Loucy (cell line): Measurements from ENCODE around the gene IRF2.
A peak's percentile ranks its signal among the peaks of the same experiment; 100 is the strongest.

Source experiments
- H2AFZ ChIP-seq: fragments of 200-600 bp; sonication (generic); 2 replicates; pipeline ENCODE4 v1.6.0; 2016; ENCODE audit warnings: antibody characterized with exemption, mild to moderate bottlenecking, low read length, moderate library complexity
- H3F3A ChIP-seq: fragments of 200-600 bp; 2 replicates; pipeline ENCODE4 v1.6.0; 2016; ENCODE audit warnings: antibody characterized with exemption, low read depth, mild to moderate bottlenecking
- H3K27me3 ChIP-seq: fragments of 200-600 bp; sonication (generic); 2 replicates; pipeline ENCODE4 v1.6.1; 2014; ENCODE audit warnings: low read length, mild to moderate bottlenecking; ENCODE audit not compliant: insufficient read depth, poor library complexity, severe bottlenecking
- H3K36me3 ChIP-seq: fragments of 200-600 bp; sonication (generic); 2 replicates; pipeline ENCODE4 v1.6.1; 2016; ENCODE audit warnings: low read length; ENCODE audit not compliant: insufficient read depth
- H3K4me1 ChIP-seq: fragments of 200-600 bp; sonication (generic); 2 replicates; pipeline ENCODE4 v1.5.1; 2014; ENCODE audit warnings: low read length, mild to moderate bottlenecking; ENCODE audit not compliant: insufficient read depth, poor library complexity, severe bottlenecking
- H3K4me2 ChIP-seq: fragments of 200-600 bp; sonication (generic); 2 replicates; pipeline ENCODE4 v1.6.0; 2014; ENCODE audit warnings: antibody characterized with exemption, low read length, low read depth, mild to moderate bottlenecking; ENCODE audit not compliant: poor library complexity, severe bottlenecking
- H3K4me3 ChIP-seq: fragments of 200-600 bp; sonication (generic); 2 replicates; pipeline ENCODE4 v1.5.1; 2014; ENCODE audit warnings: low read length, mild to moderate bottlenecking, mixed read lengths; ENCODE audit not compliant: poor library complexity, severe bottlenecking
- H3K79me2 ChIP-seq: fragments of 200-600 bp; sonication (generic); 2 replicates; pipeline ENCODE4 v1.6.1; 2014; ENCODE audit warnings: low read length; ENCODE audit not compliant: insufficient read depth
- H3K9ac ChIP-seq: fragments of 200-600 bp; sonication (generic); 2 replicates; pipeline ENCODE4 v1.6.0; 2014; ENCODE audit warnings: mild to moderate bottlenecking, low read depth, low read length, moderate library complexity; ENCODE audit not compliant: poor library complexity, severe bottlenecking
- H3K9me2 ChIP-seq: fragments of 200-600 bp; sonication (generic); replicated peaks from 2 replicates; pipeline ENCODE4 v1.6.1; 2016; ENCODE audit warnings: low read depth, low read length, mixed read lengths
- H3K9me3 ChIP-seq: fragments of 200-600 bp; sonication (generic); 2 replicates; pipeline ENCODE4 v1.6.1; 2014; ENCODE audit warnings: mild to moderate bottlenecking, antibody characterized with exemption, low read length, low read depth; ENCODE audit not compliant: insufficient read depth
- H4K20me1 ChIP-seq: fragments of 200-600 bp; sonication (generic); 2 replicates; pipeline ENCODE4 v1.6.0; 2014; ENCODE audit warnings: antibody characterized with exemption, low read length, mild to moderate bottlenecking; ENCODE audit not compliant: insufficient read depth, poor library complexity, severe bottlenecking
- EZH2phosphoT487 ChIP-seq: fragments of 200-600 bp; IDR thresholded peaks from 2 replicates; pipeline ENCODE4 v1.6.1; 2018; ENCODE audit warnings: antibody characterized with exemption, mild to moderate bottlenecking, moderate library complexity, borderline replicate concordance
- TF ChIP-seq, protein P1 (sequence below): fragments of 200-600 bp; sonication (generic); conservative IDR thresholded peaks from 2 replicates; pipeline ENCODE4 v1.5.1; 2014; ENCODE audit warnings: mild to moderate bottlenecking, antibody characterized with exemption, low read length

The IRF2 gene

DNA sequence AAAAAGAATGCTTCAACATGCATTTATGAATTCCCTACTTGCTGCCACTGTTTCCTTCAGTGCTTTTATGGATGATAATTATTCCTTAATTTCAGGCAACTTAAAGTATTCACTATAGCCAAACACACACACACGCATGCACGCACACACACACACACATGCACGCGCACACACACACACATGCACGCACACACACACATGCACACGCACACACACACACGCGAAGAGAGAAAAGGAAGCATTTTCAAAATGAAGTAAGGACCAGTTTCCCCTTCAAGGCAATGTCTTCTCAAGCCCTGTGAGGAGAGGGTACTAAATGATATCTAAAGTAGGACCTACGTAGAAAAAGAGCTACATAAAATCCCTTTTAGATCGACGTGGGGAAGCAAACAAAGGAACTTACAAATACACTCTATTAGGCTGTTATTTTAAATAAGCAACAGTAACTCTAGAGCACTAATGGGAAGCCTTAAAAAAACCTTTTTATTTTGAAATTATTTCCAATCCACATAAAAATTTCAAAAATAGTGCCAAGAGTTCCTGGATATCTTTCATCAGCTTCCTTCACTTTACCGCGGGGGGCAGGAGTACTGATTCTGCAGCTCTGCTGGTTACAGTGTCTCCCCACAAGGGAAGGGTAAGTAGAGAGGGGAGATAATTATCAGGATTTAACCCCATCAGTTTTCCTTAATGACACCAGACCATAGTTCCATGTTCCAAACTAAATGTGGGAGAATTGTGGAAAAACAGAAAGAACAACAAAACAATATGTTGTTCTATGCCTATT is 13.7 kb downstream of the IRF2 start:
- Histone ChIP-seq H3K79me2 (peaks cover 89% of the 10 kb centered on the region), H3K4me2 (peak overlapping the region; percentile 29), H3K9me3 (no peaks in the 10 kb centered on the region), H3K4me3 (no peak overlapping the region), H3K9ac (no peak overlapping the region), H2AFZ (no peak overlapping the region), H3F3A (no peaks in the 10 kb centered on the region), H3K27me3 (no peaks in the 10 kb centered on the region), H3K36me3 (no peaks in the 10 kb centered on the region), H3K4me1 (peaks cover 25% of the 10 kb centered on the region), H3K9me2 (no peaks in the 10 kb centered on the region), H4K20me1 (peaks cover 12% of the 10 kb centered on the region)
- TF ChIP-seq, protein P1, sequence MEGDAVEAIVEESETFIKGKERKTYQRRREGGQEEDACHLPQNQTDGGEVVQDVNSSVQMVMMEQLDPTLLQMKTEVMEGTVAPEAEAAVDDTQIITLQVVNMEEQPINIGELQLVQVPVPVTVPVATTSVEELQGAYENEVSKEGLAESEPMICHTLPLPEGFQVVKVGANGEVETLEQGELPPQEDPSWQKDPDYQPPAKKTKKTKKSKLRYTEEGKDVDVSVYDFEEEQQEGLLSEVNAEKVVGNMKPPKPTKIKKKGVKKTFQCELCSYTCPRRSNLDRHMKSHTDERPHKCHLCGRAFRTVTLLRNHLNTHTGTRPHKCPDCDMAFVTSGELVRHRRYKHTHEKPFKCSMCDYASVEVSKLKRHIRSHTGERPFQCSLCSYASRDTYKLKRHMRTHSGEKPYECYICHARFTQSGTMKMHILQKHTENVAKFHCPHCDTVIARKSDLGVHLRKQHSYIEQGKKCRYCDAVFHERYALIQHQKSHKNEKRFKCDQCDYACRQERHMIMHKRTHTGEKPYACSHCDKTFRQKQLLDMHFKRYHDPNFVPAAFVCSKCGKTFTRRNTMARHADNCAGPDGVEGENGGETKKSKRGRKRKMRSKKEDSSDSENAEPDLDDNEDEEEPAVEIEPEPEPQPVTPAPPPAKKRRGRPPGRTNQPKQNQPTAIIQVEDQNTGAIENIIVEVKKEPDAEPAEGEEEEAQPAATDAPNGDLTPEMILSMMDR = no peak
- TF ChIP-seq EZH2phosphoT487 = no peak

DNA sequence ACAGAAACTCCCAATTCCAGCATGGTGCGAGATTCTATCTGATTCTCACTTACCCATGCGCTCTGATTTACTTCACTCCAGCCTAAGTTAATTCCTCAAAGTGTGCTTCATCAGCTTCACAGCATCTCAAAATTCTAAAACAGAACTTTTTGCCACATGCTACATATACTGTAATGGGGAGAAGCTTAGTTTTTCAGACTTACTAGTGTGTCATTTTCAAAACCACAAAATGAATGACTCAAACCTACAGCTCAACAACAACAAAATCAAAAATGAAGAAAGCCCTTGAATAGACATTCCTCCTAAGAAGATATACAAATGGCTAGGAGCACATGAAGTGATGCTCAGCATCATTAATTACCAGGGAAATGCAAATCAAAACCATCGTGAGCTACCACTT is 14.9 kb downstream of the IRF2 start:
- H4K20me1 ChIP-seq = peaks cover 12% of the 10 kb centered on the region
- no peaks in the 10 kb centered on the region for H3K9me2 ChIP-seq
- H3K4me3 ChIP-seq = no peak overlapping the region
- no peaks in the 10 kb centered on the region for H3K9me3 ChIP-seq
- no peak overlapping the region for H2AFZ ChIP-seq
- H3K9ac ChIP-seq = no peak overlapping the region
- H3F3A ChIP-seq = no peaks in the 10 kb centered on the region
- H3K4me1 ChIP-seq = peaks cover 25% of the 10 kb centered on the region
- H3K4me2 ChIP-seq = no peak overlapping the region
- H3K79me2 ChIP-seq = peaks cover 87% of the 10 kb centered on the region
- no peaks in the 10 kb centered on the region for H3K36me3 ChIP-seq
- TF ChIP-seq, protein P1 = no peak
- TF ChIP-seq EZH2phosphoT487 = no peak
- H3K27me3 ChIP-seq = no peaks in the 10 kb centered on the region

DNA sequence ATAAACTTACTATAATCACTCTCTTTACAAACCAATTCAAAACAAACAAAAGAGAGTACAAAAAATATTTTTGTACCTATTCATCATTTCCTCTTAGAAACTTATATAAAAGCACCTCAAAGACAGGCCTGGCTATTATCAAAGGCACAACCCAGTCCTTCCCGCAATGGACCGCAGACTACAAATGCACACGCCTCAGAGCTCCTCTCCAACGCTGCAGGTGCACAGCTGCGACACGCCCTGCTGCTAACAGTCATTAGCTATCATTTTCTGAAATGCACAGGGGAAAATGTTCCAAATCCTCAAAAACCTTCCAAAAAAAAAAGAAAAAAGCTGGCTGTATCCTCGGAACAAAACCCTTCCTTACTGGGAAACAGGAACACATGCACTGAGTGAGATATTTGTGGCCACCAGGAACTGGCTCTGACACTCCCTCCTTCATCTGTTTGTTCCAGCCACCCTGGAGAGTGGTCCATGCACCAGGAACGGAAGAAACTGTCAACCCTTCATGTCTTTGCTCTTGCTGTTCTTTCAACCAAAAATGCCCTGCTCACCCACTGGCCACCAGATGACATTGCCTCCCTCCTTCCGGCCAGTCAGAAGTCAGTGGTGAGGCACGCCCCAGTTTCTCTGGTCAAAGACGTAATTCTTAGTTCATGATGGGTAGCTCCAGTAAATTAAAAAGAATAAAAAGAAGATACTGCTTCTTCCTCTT is 16.7 kb downstream of the IRF2 start:
- TF ChIP-seq, protein P1 = no peak
- no peak for TF ChIP-seq EZH2phosphoT487
- Histone ChIP-seq H2AFZ (no peak overlapping the region), H3K4me3 (no peak overlapping the region), H3K36me3 (no peaks in the 10 kb centered on the region), H3K4me2 (no peak overlapping the region), H3K9ac (no peak overlapping the region), H3K4me1 (peaks cover 40% of the 10 kb centered on the region), H3F3A (no peaks in the 10 kb centered on the region), H3K9me3 (no peaks in the 10 kb centered on the region), H3K27me3 (no peaks in the 10 kb centered on the region), H3K9me2 (no peaks in the 10 kb centered on the region), H3K79me2 (peaks cover 94% of the 10 kb centered on the region), H4K20me1 (peaks cover 13% of the 10 kb centered on the region)
